Measurements from ENCODE around the gene METTL23. TPM values are rescaled to one million over a fixed set of nuclear protein-coding genes. Genes with fewer than 3 reads are reported as not detected.

The METTL23 gene
- total and polyA plus RNA-seq, 2 donors (not counting 3 experiments of a cell fraction or from before 2014, with no cell fraction given): 19.5 to 33.4 TPM

- Histone ChIP-seq H3K27ac (ENCODE audit: insufficient read depth, low read depth, low read length) (no peak overlapping the region), H3K9me1 (replicated peaks; ENCODE audit: control insufficient read depth, extremely low read depth, insufficient read depth, low read length) (no peaks in the 10 kb centered on the region), H3K4me1 (ENCODE audit: control insufficient read depth, extremely low read depth, insufficient read depth, low read length) (peaks cover under 1% of the 10 kb centered on the region), H4K20me1 (replicated peaks; ENCODE audit: control insufficient read depth, extremely low read depth, insufficient read depth, low read length) (no peaks in the 10 kb centered on the region), H3K79me2 (ENCODE audit: control insufficient read depth, insufficient read depth, low read length) (no peaks in the 10 kb centered on the region), H2AFZ (ENCODE audit: low read depth, low read length) (no peak overlapping the region), H3K27me3 (ENCODE audit: control insufficient read depth in 2 of 2, insufficient read depth in 2 of 2, low read length in 2 of 2) (no peaks in the 10 kb centered on the region), H3K4me2 (ENCODE audit: insufficient read depth, low read length) (no peak overlapping the region), H3K4me3 (replicated peaks in 1 of 3; ENCODE audit: insufficient read depth in 1 of 3, low read depth in 1 of 3, low read length in 3 of 3) (no peak overlapping the region), H3K9me3 (replicated peaks; ENCODE audit: control insufficient read depth, insufficient read depth, low read length) (no peaks in the 10 kb centered on the region), H3K9ac (replicated peaks; ENCODE audit: extremely low read depth, insufficient read depth, low read length) (no peak overlapping the region), H3K36me3 (ENCODE audit: control insufficient read depth in 2 of 2, extremely low read depth in 1 of 2, insufficient read depth in 2 of 2, low read length in 2 of 2) (peaks cover 0 to 7% of the 10 kb centered on the region in 2 experiments)
- no TSS peak for BruUV-seq (replicated peaks)
- DNase-seq (ENCODE audit: low read depth, low spot score): no peak
- dilution Hi-C loops (cut with MboI; ENCODE audit: extremely low pct_ligation_motif_present, low sequenced_read_pairs) (no loop called here), intact Hi-C loops (cut with micrococcal nuclease) (no loop called here)
- TF ChIP-seq CTCF (IDR thresholded peaks at IDR 0.05; ENCODE audit: extremely low read depth in 1 of 2, insufficient read depth in 1 of 2, low read depth in 1 of 2, low read length in 2 of 2): peak; percentile 9 to 18
- TF ChIP-seq EZH2 (IDR thresholded peaks at IDR 0.05; ENCODE audit: borderline replicate concordance, low read depth, low read length, severe bottlenecking): no peak
- TF ChIP-seq JUN (IDR thresholded peaks at IDR 0.05; ENCODE audit: borderline replicate concordance, insufficient read depth, insufficient read length, low read depth): no peak
- no peak for TF ChIP-seq MAX (IDR thresholded peaks at IDR 0.05; ENCODE audit: insufficient read depth, insufficient read length)
- no peak for TF ChIP-seq GATA2 (IDR thresholded peaks at IDR 0.05; ENCODE audit: insufficient read depth, insufficient read length, low read depth, low read length)
- ChIA-PET CTCF (interaction anchor here (0.9 to 2.6 kb wide), 4 partner anchors 12 to 34 kb away, joined by 4 to 30 read pairs (median 22); no protein-coding TSS in a partner anchor), POLR2A (no interaction called here)
- FAIRE-seq: no peak
Measured at GRCh38 chr17:76683011-76683755, 43.5 kb upstream of the METTL23 start.

Measured in endothelial cell of umbilical vein (primary cell).